ENCODE measurements around the gene DMXL1.
"Not testable (repeated sequence)": the region's sequence is repeated elsewhere in the genome, so short reads cannot be mapped to it uniquely, and the experiment has no call there.

Gene DMXL1

GRCh38 chr5:119161430-119161829, 90.5 kb downstream of the DMXL1 start:
- H3K4me3 ChIP-seq (ENCODE audit: low read depth in 1 of 5, low read length in 5 of 5) = no peak overlapping the region
- H3K9me3 ChIP-seq (ENCODE audit: control insufficient read depth in 5 of 5, low read length in 5 of 5) = peaks cover 0 to 5% (median 0%) of the 10 kb centered on the region in 5 donors
- peaks cover 10 to 22% (median 19%) of the 10 kb centered on the region in 5 donors for H3K36me3 ChIP-seq (ENCODE audit: control insufficient read depth in 5 of 5, insufficient read depth in 5 of 5, low read length in 5 of 5)
- no peak overlapping the region for H3K9ac ChIP-seq (ENCODE audit: low read length in 5 of 5)
- no peaks in the 10 kb centered on the region for H3K27me3 ChIP-seq (ENCODE audit: control insufficient read depth in 5 of 5, insufficient read depth in 4 of 5, low read length in 5 of 5)
- no peak overlapping the region for H3K27ac ChIP-seq (ENCODE audit: low read depth, low read length)
- H3K4me1 ChIP-seq (ENCODE audit: control insufficient read depth in 5 of 5, insufficient read depth in 5 of 5, low read length in 5 of 5) = no peaks in the 10 kb centered on the region

- H3K27me3 ChIP-seq (ENCODE audit: control insufficient read depth in 5 of 5, insufficient read depth in 4 of 5, low read length in 5 of 5) = no peaks in the 10 kb centered on the region
- H3K9ac ChIP-seq (ENCODE audit: low read length in 5 of 5) = no peak overlapping the region
- H3K27ac ChIP-seq (ENCODE audit: low read depth, low read length) = no peak overlapping the region
- no peak overlapping the region for H3K4me3 ChIP-seq (ENCODE audit: low read depth in 1 of 5, low read length in 5 of 5)
- no peaks in the 10 kb centered on the region for H3K4me1 ChIP-seq (ENCODE audit: control insufficient read depth in 5 of 5, insufficient read depth in 5 of 5, low read length in 5 of 5)
- peaks cover 10 to 29% (median 25%) of the 10 kb centered on the region in 5 donors for H3K36me3 ChIP-seq (ENCODE audit: control insufficient read depth in 5 of 5, insufficient read depth in 5 of 5, low read length in 5 of 5)
- no peaks in the 10 kb centered on the region for H3K9me3 ChIP-seq (ENCODE audit: control insufficient read depth in 5 of 5, low read length in 5 of 5)
These were observed 95.1 kb downstream of the DMXL1 start for GRCh38 chr5:119166026-119166425.

- H3K27me3 ChIP-seq (ENCODE audit: control insufficient read depth in 5 of 5, insufficient read depth in 4 of 5, low read length in 5 of 5) = no peaks in the 10 kb centered on the region
- H3K27ac ChIP-seq (ENCODE audit: low read depth, low read length) = no peak overlapping the region
These were observed 97.5 kb downstream of the DMXL1 start for GRCh38 chr5:119168401-119168800.

DNA sequence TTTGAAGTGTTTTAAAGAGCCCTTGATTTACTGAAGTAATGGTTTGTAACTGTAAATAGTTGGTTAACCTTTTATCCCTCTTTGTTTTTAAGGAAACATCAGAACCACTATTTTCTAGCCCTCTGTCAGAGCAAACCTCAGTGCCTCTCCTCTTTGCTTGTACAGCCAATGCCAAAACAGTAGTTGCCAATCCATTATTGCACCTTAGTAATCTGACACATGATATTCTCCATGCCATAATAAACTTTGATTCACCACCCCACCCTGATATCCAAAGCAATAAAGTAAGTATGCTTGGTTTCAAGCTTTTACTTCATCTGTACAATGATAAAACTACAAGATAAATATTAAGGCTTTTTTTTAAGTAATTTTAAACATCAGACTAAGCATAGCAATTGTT, 100.8 kb downstream of the DMXL1 start:
- H3K27ac ChIP-seq (ENCODE audit: low read depth, low read length) = no peak overlapping the region
- H3K4me1 ChIP-seq (ENCODE audit: control insufficient read depth in 5 of 5, insufficient read depth in 5 of 5, low read length in 5 of 5) = no peaks in the 10 kb centered on the region
- H3K9ac ChIP-seq (ENCODE audit: low read length in 5 of 5) = no peak overlapping the region
- no peaks in the 10 kb centered on the region for H3K27me3 ChIP-seq (ENCODE audit: control insufficient read depth in 5 of 5, insufficient read depth in 4 of 5, low read length in 5 of 5)
- peaks cover 0 to 28% (median 18%) of the 10 kb centered on the region in 5 donors for H3K36me3 ChIP-seq (ENCODE audit: control insufficient read depth in 5 of 5, insufficient read depth in 5 of 5, low read length in 5 of 5)
- no peaks in the 10 kb centered on the region for H3K9me3 ChIP-seq (ENCODE audit: control insufficient read depth in 5 of 5, low read length in 5 of 5)
- H3K4me3 ChIP-seq (ENCODE audit: low read depth in 1 of 5, low read length in 5 of 5) = no peak overlapping the region

More at GRCh38 chr5:119168401-119168800, 97.5 kb downstream of the DMXL1 start:
- H3K4me1 ChIP-seq (ENCODE audit: control insufficient read depth in 5 of 5, insufficient read depth in 5 of 5, low read length in 5 of 5) = no peaks in the 10 kb centered on the region
- peaks cover 3 to 33% (median 22%) of the 10 kb centered on the region in 5 donors for H3K36me3 ChIP-seq (ENCODE audit: control insufficient read depth in 5 of 5, insufficient read depth in 5 of 5, low read length in 5 of 5)
- H3K9ac ChIP-seq (ENCODE audit: low read length in 5 of 5) = no peak overlapping the region
- H3K4me3 ChIP-seq (ENCODE audit: low read depth in 1 of 5, low read length in 5 of 5) = no peak overlapping the region
- no peaks in the 10 kb centered on the region for H3K9me3 ChIP-seq (ENCODE audit: control insufficient read depth in 5 of 5, low read length in 5 of 5)

DNA sequence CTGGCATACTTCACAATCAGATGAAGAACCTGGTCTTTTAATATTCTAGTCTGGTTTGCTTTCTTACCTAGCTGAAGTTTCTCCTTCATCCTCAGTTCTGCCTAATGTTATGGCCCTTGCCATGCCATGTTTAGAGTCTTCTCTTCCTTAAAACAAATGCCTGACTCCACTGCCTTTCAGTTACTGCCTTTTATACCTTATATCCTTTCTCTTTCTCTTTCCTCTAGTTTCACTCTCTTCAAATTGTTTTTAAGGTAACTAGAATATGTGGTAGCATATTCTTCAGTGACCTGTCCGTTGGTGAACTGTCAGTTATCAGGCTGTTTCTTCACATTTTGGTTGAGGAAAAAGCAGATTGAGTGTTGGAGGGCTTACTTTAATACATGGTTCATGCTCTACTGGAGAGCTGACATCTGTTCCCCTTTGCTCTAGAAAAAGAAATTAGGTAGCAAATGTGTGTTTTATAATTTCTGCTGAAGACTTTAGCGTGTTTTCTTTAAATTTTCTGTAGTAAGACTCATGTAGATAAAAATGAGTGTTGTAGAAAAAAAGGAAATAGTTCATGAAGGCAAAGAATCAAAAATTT, 103.8 kb downstream of the DMXL1 start:
- no peak overlapping the region for H3K9ac ChIP-seq (ENCODE audit: low read length in 5 of 5)
- H3K36me3 ChIP-seq (ENCODE audit: control insufficient read depth in 5 of 5, insufficient read depth in 5 of 5, low read length in 5 of 5) = peaks cover 6 to 31% (median 23%) of the 10 kb centered on the region in 5 donors
- no peaks in the 10 kb centered on the region for H3K27me3 ChIP-seq (ENCODE audit: control insufficient read depth in 5 of 5, insufficient read depth in 4 of 5, low read length in 5 of 5)
- no peak overlapping the region for H3K4me3 ChIP-seq (ENCODE audit: low read depth in 1 of 5, low read length in 5 of 5)
- H3K4me1 ChIP-seq (ENCODE audit: control insufficient read depth in 5 of 5, insufficient read depth in 5 of 5, low read length in 5 of 5) = no peaks in the 10 kb centered on the region
- no peak overlapping the region for H3K27ac ChIP-seq (ENCODE audit: low read depth, low read length)
- no peaks in the 10 kb centered on the region for H3K9me3 ChIP-seq (ENCODE audit: control insufficient read depth in 5 of 5, low read length in 5 of 5)

GRCh38 chr5:119176785-119177184, 105.9 kb downstream of the DMXL1 start:
- Histone ChIP-seq H3K4me3 (ENCODE audit: low read depth in 1 of 5, low read length in 5 of 5) (no peak overlapping the region), H3K27ac (ENCODE audit: low read depth, low read length) (no peak overlapping the region), H3K4me1 (ENCODE audit: control insufficient read depth in 5 of 5, insufficient read depth in 5 of 5, low read length in 5 of 5) (no peaks in the 10 kb centered on the region), H3K9me3 (ENCODE audit: control insufficient read depth in 5 of 5, low read length in 5 of 5) (no peaks in the 10 kb centered on the region), H3K9ac (ENCODE audit: low read length in 5 of 5) (no peak overlapping the region), H3K27me3 (ENCODE audit: control insufficient read depth in 5 of 5, insufficient read depth in 4 of 5, low read length in 5 of 5) (no peaks in the 10 kb centered on the region), H3K36me3 (ENCODE audit: control insufficient read depth in 5 of 5, insufficient read depth in 5 of 5, low read length in 5 of 5) (peaks cover 6 to 24% (median 16%) of the 10 kb centered on the region in 5 donors)

GRCh38 chr5:119177226-119177625, 106.3 kb downstream of the DMXL1 start:
- Histone ChIP-seq H3K27ac (ENCODE audit: low read depth, low read length) (no peak overlapping the region), H3K4me3 (ENCODE audit: low read depth in 1 of 5, low read length in 5 of 5) (no peak overlapping the region), H3K4me1 (ENCODE audit: control insufficient read depth in 5 of 5, insufficient read depth in 5 of 5, low read length in 5 of 5) (no peaks in the 10 kb centered on the region), H3K9me3 (ENCODE audit: control insufficient read depth in 5 of 5, low read length in 5 of 5) (no peaks in the 10 kb centered on the region), H3K36me3 (ENCODE audit: control insufficient read depth in 5 of 5, insufficient read depth in 5 of 5, low read length in 5 of 5) (peaks cover 6 to 19% (median 13%) of the 10 kb centered on the region in 5 donors), H3K27me3 (ENCODE audit: control insufficient read depth in 5 of 5, insufficient read depth in 4 of 5, low read length in 5 of 5) (no peaks in the 10 kb centered on the region), H3K9ac (ENCODE audit: low read length in 5 of 5) (no peak overlapping the region)

DNA sequence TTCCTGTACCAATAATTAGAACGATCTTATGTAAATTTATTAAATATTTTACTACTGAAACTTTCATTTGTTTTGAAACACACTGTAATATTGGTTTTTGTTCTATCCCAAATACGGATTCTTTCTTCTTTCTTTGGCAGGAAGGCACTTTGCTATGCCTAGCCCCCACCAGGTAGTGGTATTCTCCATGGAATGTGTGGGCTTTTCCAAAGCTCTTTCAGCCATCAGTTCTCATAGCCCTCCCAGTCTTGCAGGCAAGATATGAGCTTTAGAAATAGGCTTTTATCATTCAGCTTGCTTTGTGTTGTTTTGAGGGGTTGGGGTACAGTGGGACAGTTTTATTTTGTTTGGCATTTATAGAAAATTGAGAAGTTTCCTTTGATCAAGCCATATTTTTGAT, 107.5 kb downstream of the DMXL1 start:
- H3K9ac ChIP-seq (ENCODE audit: low read length in 5 of 5) = no peak overlapping the region
- H3K4me1 ChIP-seq (ENCODE audit: control insufficient read depth in 5 of 5, insufficient read depth in 5 of 5, low read length in 5 of 5) = no peaks in the 10 kb centered on the region
- peaks cover 6 to 19% (median 12%) of the 10 kb centered on the region in 5 donors for H3K36me3 ChIP-seq (ENCODE audit: control insufficient read depth in 5 of 5, insufficient read depth in 5 of 5, low read length in 5 of 5)
- H3K9me3 ChIP-seq (ENCODE audit: control insufficient read depth in 5 of 5, low read length in 5 of 5) = no peaks in the 10 kb centered on the region
- H3K4me3 ChIP-seq (ENCODE audit: low read depth in 1 of 5, low read length in 5 of 5) = no peak overlapping the region
- no peaks in the 10 kb centered on the region for H3K27me3 ChIP-seq (ENCODE audit: control insufficient read depth in 5 of 5, insufficient read depth in 4 of 5, low read length in 5 of 5)
- H3K27ac ChIP-seq (ENCODE audit: low read depth, low read length) = no peak overlapping the region

- Histone ChIP-seq H3K4me3 (ENCODE audit: low read depth in 1 of 5, low read length in 5 of 5) (no peak overlapping the region), H3K9me3 (ENCODE audit: control insufficient read depth in 5 of 5, low read length in 5 of 5) (no peaks in the 10 kb centered on the region), H3K27ac (ENCODE audit: low read depth, low read length) (no peak overlapping the region), H3K4me1 (ENCODE audit: control insufficient read depth in 5 of 5, insufficient read depth in 5 of 5, low read length in 5 of 5) (no peaks in the 10 kb centered on the region), H3K9ac (ENCODE audit: low read length in 5 of 5) (no peak overlapping the region), H3K27me3 (ENCODE audit: control insufficient read depth in 5 of 5, insufficient read depth in 4 of 5, low read length in 5 of 5) (no peaks in the 10 kb centered on the region), H3K36me3 (ENCODE audit: control insufficient read depth in 5 of 5, insufficient read depth in 5 of 5, low read length in 5 of 5) (peaks cover 6 to 18% (median 12%) of the 10 kb centered on the region in 5 donors)
These were observed 109.2 kb downstream of the DMXL1 start for GRCh38 chr5:119179857-119180641.

- peaks cover 3 to 14% (median 9%) of the 10 kb centered on the region in 5 donors for H3K36me3 ChIP-seq (ENCODE audit: control insufficient read depth in 5 of 5, insufficient read depth in 5 of 5, low read length in 5 of 5)
- not testable (repeated sequence) for H3K27me3 ChIP-seq (ENCODE audit: control insufficient read depth in 5 of 5, insufficient read depth in 4 of 5, low read length in 5 of 5); H3K27ac ChIP-seq (ENCODE audit: low read depth, low read length); H3K4me1 ChIP-seq (ENCODE audit: control insufficient read depth in 5 of 5, insufficient read depth in 5 of 5, low read length in 5 of 5); H3K9me3 ChIP-seq (ENCODE audit: control insufficient read depth in 5 of 5, low read length in 5 of 5); H3K9ac ChIP-seq (ENCODE audit: low read length in 5 of 5); H3K4me3 ChIP-seq (ENCODE audit: low read depth in 1 of 5, low read length in 5 of 5)
These were observed 114.6 kb downstream of the DMXL1 start for GRCh38 chr5:119185512-119185911.
